Skeletal muscle tissue (tissue), 4 donors: ENCODE results near the gene APC. TPM values are rescaled to one million over a fixed set of nuclear protein-coding genes. Genes with fewer than 3 reads are reported as not detected.
A peak's percentile ranks its signal among the peaks of the same experiment; 100 is the strongest.

Experiments used
- H3K27ac ChIP-seq: one replicate; pipeline ENCODE4 v1.7.0; 2013; ENCODE audit warnings: mild to moderate bottlenecking, low read depth, low read length, inconsistent platforms
- H3K27me3 ChIP-seq, 3 donors: one replicate each; pipeline ENCODE4 v1.7.0; 2013; ENCODE audit warnings: low read length in 3 of 3; ENCODE audit not compliant: control insufficient read depth in 3 of 3, insufficient read depth in 3 of 3
- H3K36me3 ChIP-seq, 3 donors: one replicate each; pipeline ENCODE4 v1.7.0; 2013; ENCODE audit warnings: low read length in 3 of 3; ENCODE audit not compliant: control insufficient read depth in 3 of 3, insufficient read depth in 3 of 3
- H3K4me1 ChIP-seq, 3 donors: one replicate each; pipeline ENCODE4 v1.7.0; 2013; ENCODE audit warnings: low read length in 3 of 3, mild to moderate bottlenecking in 3 of 3; ENCODE audit not compliant: control insufficient read depth in 3 of 3, insufficient read depth in 3 of 3
- H3K4me3 ChIP-seq, 3 donors: one replicate each; pipeline ENCODE4 v1.7.0; 2013; ENCODE audit warnings: low read length in 3 of 3
- H3K9ac ChIP-seq, 3 donors: one replicate each; pipeline ENCODE4 v1.7.0; 2013; ENCODE audit warnings: low read length in 3 of 3, mild to moderate bottlenecking in 3 of 3, moderate library complexity in 2 of 3, low read depth in 1 of 3
- H3K9me3 ChIP-seq, 3 donors: one replicate each; pipeline ENCODE4 v1.7.0; 2013; ENCODE audit warnings: low read length in 3 of 3; ENCODE audit not compliant: control insufficient read depth in 3 of 3
- total RNA-seq: library from RNA; depleted of rRNA; stranded (reverse); fragments of >200 nt; gene quantifications from one replicate; pipeline ENCODE4 v1.2.3, GENCODE V29; 2014
- donor health status: Osteomylitis.

Gene APC
- total RNA-seq, 1 donor from 2014 or later, result 41.8 TPM

- H3K9me3 ChIP-seq, result no peaks in the 10 kb centered on the region
- no peak overlapping the region for H3K9ac ChIP-seq
- H3K27me3 ChIP-seq, result no peaks in the 10 kb centered on the region
- no peak overlapping the region for H3K4me3 ChIP-seq
- peaks cover 3 to 15% (median 11%) of the 10 kb centered on the region in 3 donors for H3K4me1 ChIP-seq
- no peaks in the 10 kb centered on the region for H3K36me3 ChIP-seq
- H3K27ac ChIP-seq, result no peak overlapping the region
Measured at GRCh38 chr5:112735702-112736101, 2.0 kb upstream of the APC start.

- Histone ChIP-seq H3K9ac (peak overlapping the region; percentile 72 to 81 (median 80)), H3K36me3 (no peaks in the 10 kb centered on the region), H3K4me1 (peaks cover 3 to 15% (median 11%) of the 10 kb centered on the region in 3 donors), H3K4me3 (peak overlapping the region; percentile 83 to 86 (median 84)), H3K9me3 (no peaks in the 10 kb centered on the region), H3K27me3 (no peaks in the 10 kb centered on the region), H3K27ac (peak overlapping the region; percentile 2)
Measured at GRCh38 chr5:112737070-112737462, 619 bp upstream of the APC start.

DNA sequence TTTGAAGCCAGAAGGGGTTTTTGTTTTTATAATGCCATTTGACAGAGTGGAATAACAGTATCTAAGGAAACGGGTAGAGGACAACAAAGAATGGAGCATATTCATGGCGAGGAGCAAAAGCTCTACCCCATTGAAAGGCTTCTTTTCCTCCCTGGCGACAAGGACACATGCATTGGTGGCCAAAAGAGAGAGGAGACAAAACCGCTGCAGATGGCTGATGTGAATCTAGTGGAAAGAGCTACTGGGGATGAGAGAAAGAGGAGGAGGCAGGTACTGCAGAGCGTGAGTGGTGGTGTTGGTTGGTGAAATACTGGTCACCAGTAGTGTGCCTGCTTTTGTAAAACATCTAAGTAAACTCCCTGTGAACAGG lies 491 bp downstream of the APC start:
- no peaks in the 10 kb centered on the region for H3K9me3 ChIP-seq
- H3K9ac ChIP-seq, result peak overlapping the region in 2 of 3 donors; percentile 24 to 81
- peaks cover 3 to 15% (median 11%) of the 10 kb centered on the region in 3 donors for H3K4me1 ChIP-seq
- H3K36me3 ChIP-seq, result no peaks in the 10 kb centered on the region
- H3K4me3 ChIP-seq, result peak overlapping the region; percentile 83 to 86 (median 84)
- H3K27me3 ChIP-seq, result no peaks in the 10 kb centered on the region
- peak overlapping the region; percentile 2 for H3K27ac ChIP-seq

GRCh38 chr5:112742424-112742823 lies 4.7 kb downstream of the APC start:
- peaks cover 3 to 10% (median 10%) of the 10 kb centered on the region in 3 donors for H3K4me1 ChIP-seq
- no peaks in the 10 kb centered on the region for H3K36me3 ChIP-seq
- no peaks in the 10 kb centered on the region for H3K9me3 ChIP-seq
- H3K9ac ChIP-seq, result no peak overlapping the region
- H3K27ac ChIP-seq, result no peak overlapping the region
- H3K27me3 ChIP-seq, result no peaks in the 10 kb centered on the region
- H3K4me3 ChIP-seq, result no peak overlapping the region

DNA sequence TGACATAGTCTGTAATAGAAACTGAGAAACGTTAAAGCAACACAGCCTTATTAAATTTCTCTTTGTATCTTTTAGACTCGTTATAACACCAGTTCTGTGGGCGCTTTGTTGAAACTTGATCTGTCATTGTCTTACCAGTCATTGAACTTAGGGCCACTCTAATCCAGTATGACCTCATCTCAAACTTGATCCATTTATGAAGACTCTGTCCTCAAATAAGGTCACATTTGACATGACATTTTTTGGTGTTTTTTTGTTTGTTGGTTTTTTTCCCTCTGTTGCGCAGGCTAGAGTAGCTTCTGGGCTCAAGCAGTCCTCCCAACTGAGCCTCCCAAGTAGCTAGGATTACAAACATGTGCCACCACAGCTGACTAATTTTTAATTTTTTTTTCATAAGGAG lies 5.9 kb downstream of the APC start:
- H3K27ac ChIP-seq, result no peak overlapping the region
- H3K4me3 ChIP-seq, result no peak overlapping the region
- no peak overlapping the region for H3K9ac ChIP-seq
- no peaks in the 10 kb centered on the region for H3K36me3 ChIP-seq
- H3K27me3 ChIP-seq, result no peaks in the 10 kb centered on the region
- H3K9me3 ChIP-seq, result no peaks in the 10 kb centered on the region
- no peaks in the 10 kb centered on the region for H3K4me1 ChIP-seq

DNA sequence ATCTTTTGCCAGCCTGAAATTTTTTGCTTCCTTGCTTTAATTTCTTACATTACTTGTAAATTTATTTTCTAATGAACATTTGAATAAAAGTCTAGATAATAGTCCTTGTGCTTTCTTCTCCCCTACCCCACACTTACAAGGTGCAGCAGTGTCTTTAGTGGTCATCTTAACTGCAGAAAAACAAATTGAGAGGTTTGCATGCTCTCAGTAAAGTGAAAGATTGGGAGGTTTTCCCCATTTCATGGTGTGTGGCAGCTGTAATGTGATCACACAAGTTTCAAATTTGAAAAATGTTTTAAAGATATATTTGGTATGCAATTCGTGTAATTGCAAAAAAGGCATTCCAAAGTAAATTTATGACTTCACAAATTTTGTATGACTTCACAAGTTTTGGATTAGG lies 14.7 kb downstream of the APC start:
- Histone ChIP-seq H3K36me3 (peaks cover 0 to 2% (median 0%) of the 10 kb centered on the region in 3 donors), H3K4me3 (no peak overlapping the region), H3K9me3 (no peaks in the 10 kb centered on the region), H3K9ac (no peak overlapping the region), H3K27me3 (no peaks in the 10 kb centered on the region), H3K4me1 (peaks cover 0 to 2% (median 0%) of the 10 kb centered on the region in 3 donors), H3K27ac (no peak overlapping the region)

DNA sequence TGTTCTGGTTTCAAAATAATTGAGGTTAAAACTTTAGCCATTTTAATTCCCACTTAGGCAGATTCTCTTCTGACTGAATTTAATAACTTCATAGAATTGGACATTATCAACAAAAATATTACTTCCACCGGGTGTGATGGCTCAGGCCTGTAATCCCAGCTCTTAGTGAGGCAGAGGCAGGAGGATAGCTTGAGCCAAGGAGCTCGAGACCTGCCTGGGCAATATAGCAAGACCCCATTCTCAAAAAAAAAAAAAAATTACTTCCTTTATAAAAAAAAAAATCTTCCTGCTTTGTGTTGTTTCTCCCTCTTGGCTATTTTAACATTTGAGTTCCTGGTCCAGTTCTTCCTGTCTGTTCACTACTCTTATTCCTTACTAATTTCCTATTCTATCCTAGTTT lies 18.0 kb downstream of the APC start:
- Histone ChIP-seq H3K27me3 (no peaks in the 10 kb centered on the region), H3K4me1 (peaks cover 0 to 3% (median 0%) of the 10 kb centered on the region in 3 donors), H3K4me3 (no peak overlapping the region), H3K27ac (no peak overlapping the region), H3K36me3 (peaks cover 0 to 5% (median 0%) of the 10 kb centered on the region in 3 donors), H3K9me3 (no peaks in the 10 kb centered on the region), H3K9ac (no peak overlapping the region)

DNA sequence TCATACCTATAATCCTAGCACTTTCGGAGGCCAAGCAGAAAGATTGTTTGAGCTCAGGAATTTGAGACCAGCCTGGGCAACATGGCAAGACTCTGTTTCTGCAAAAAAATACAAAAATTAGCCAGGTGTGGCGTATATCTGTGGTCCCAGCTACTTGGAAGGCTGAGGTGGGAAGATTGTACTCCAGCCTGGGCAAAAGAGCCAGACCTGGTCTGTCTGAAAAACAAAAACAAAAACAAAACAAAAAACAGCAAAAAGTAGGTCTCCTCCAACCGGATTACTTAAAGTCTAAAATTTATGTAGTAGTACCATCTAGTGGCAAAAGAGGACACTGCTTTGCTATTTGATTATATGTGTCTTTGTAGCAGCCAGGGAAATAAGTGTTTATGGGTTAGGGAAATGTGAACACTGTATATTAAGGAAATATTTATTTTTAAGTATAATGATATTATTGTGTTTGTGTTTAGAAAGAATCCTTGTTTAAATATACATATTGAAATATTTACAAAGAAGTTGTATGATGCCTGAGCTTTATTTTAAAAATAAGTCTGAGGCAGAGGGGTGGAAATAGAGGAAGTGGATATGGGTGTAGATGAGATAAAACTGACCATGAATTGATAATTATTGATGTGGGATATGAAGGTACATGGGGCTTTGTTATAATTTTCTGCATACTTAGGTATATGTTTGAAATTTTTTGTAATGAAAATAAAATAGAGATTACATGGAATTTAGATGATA lies 20.0 kb downstream of the APC start:
- H3K4me3 ChIP-seq, result no peak overlapping the region
- no peak overlapping the region for H3K27ac ChIP-seq
- no peaks in the 10 kb centered on the region for H3K9me3 ChIP-seq
- H3K36me3 ChIP-seq, result peaks cover 0 to 5% (median 0%) of the 10 kb centered on the region in 3 donors
- H3K27me3 ChIP-seq, result no peaks in the 10 kb centered on the region
- peak overlapping the region in 2 of 3 donors; percentile 34 to 57 for H3K9ac ChIP-seq
- peaks cover 0 to 3% (median 0%) of the 10 kb centered on the region in 3 donors for H3K4me1 ChIP-seq

GRCh38 chr5:112758676-112759075 lies 21.0 kb downstream of the APC start:
- Histone ChIP-seq H3K9me3 (no peaks in the 10 kb centered on the region), H3K27me3 (no peaks in the 10 kb centered on the region), H3K27ac (no peak overlapping the region), H3K4me3 (no peak overlapping the region), H3K4me1 (peaks cover 0 to 3% (median 0%) of the 10 kb centered on the region in 3 donors), H3K36me3 (peaks cover 0 to 5% (median 0%) of the 10 kb centered on the region in 3 donors), H3K9ac (no peak overlapping the region)

DNA sequence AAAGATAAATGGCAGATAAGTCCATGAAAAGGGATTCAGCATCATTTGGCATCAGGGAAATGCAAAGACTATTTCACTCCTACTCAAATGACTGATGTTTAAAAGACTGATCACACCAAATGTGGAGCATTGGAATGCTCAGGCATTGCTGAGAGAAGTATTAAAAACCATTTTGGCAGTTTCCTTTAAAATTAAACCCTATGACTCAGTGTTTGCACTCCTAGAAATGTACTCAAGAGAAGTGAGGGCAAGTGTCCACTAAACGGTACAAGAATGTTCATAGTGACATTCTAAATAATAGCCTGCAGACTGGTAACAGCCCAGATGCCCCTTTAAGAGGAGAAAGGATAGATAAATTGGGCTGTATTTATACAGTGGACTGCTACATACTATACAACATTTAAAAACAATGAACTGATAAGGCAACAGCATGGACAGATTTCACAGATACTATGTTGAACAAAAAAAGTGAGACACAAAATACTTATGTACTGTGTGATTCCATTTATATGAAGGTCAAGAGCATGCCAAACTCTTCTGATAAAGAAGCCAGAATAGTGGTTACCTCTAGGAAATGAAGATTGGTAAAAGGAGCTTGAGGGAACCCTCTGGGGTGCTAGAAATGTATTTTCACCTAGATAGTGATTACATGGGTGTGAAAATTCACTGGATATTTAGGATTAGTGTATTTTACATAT lies 24.6 kb downstream of the APC start:
- H3K36me3 ChIP-seq, result peaks cover 0 to 5% (median 0%) of the 10 kb centered on the region in 3 donors
- H3K4me3 ChIP-seq, result no peak overlapping the region
- no peak overlapping the region for H3K9ac ChIP-seq
- no peak overlapping the region for H3K27ac ChIP-seq
- peaks cover 0 to 2% (median 0%) of the 10 kb centered on the region in 3 donors for H3K4me1 ChIP-seq
- H3K27me3 ChIP-seq, result no peaks in the 10 kb centered on the region
- no peaks in the 10 kb centered on the region for H3K9me3 ChIP-seq
